Immature natural killer cell (primary cell): ENCODE data around the gene ALG11. TPM values are rescaled to one million over a fixed set of nuclear protein-coding genes. Genes with fewer than 3 reads are reported as not detected.

Experiments used
- DNase-seq, 3 donors: peaks; one replicate each; pipeline ENCODE4 v3.0.0; 2022; ENCODE audit warnings: mixed read lengths in 1 of 3
- H3K27ac Mint-ChIP-seq, 6 donors: one replicate each; pipeline ENCODE4 v1.8.0; 2020; ENCODE audit warnings: mixed read lengths in 6 of 6, mild to moderate bottlenecking in 5 of 6, inconsistent platforms in 4 of 6, moderate library complexity in 3 of 6
- H3K27me3 Mint-ChIP-seq, 3 donors: one replicate each; pipeline ENCODE4 v1.8.0; 2020 to 2021; ENCODE audit warnings: low read depth in 3 of 3, mild to moderate bottlenecking in 3 of 3, mixed read lengths in 3 of 3, moderate library complexity in 3 of 3, inconsistent platforms in 1 of 3
- H3K36me3 Mint-ChIP-seq, 3 donors: one replicate each; pipeline ENCODE4 v1.8.0; 2020; ENCODE audit warnings: mixed read lengths in 3 of 3, inconsistent platforms in 2 of 3, mild to moderate bottlenecking in 2 of 3
- H3K4me1 Mint-ChIP-seq, 2 donors: one replicate each; pipeline ENCODE4 v1.8.0; 2020; ENCODE audit warnings: inconsistent platforms in 2 of 2, mild to moderate bottlenecking in 2 of 2, mixed read lengths in 2 of 2, moderate library complexity in 1 of 2
- H3K4me3 Mint-ChIP-seq, 5 donors: one replicate each; pipeline ENCODE4 v1.8.0; 2020; ENCODE audit warnings: mild to moderate bottlenecking in 5 of 5, mixed read lengths in 5 of 5, inconsistent platforms in 3 of 5, moderate library complexity in 3 of 5
- H3K9me3 Mint-ChIP-seq, 6 donors: one replicate each; pipeline ENCODE4 v1.8.0; 2020; ENCODE audit warnings: mild to moderate bottlenecking in 6 of 6, mixed read lengths in 6 of 6, inconsistent platforms in 4 of 6, moderate library complexity in 3 of 6
- polyA plus RNA-seq, 3 donors: library from polyadenylated mRNA; unstranded; fragments of 300-500 nt; fragmentation: Illumina TruSeq; gene quantifications; one replicate each; pipeline ENCODE4 v1.2.3, GENCODE V29; 2021

ALG11 gene
- polyA plus RNA-seq: 10 to 100 TPM; 15.3 to 39.8 (median 20.1) TPM

- DNase-seq: peak; percentile 99 to 100 (median 99)
- peaks cover 5 to 10% (median 6%) of the 10 kb centered on the region in 3 donors for H3K27me3 Mint-ChIP-seq
- peak within 1 kb of the TSS; percentile 89 to 97 (median 90) for H3K27ac Mint-ChIP-seq
- H3K9me3 Mint-ChIP-seq: peaks cover 0 to 1% (median 0%) of the 10 kb centered on the region in 6 donors
- H3K4me3 Mint-ChIP-seq: peak within 1 kb of the TSS; percentile 97 to 100 (median 100)
- peaks cover 20 to 37% of the 10 kb centered on the region in 2 donors for H3K4me1 Mint-ChIP-seq
- H3K36me3 Mint-ChIP-seq: peaks cover 0 to 5% (median 0%) of the 10 kb centered on the region in 3 donors
Observed at GRCh38 chr13:52011632-52012511, at the start of gene ALG11. Gene ALG11, plus strand, starts transcription at chr13:52012398. Its CDS starts 21 bp downstream, at chr13:52012419.

GRCh38 chr13:51966186-51966585, 46.0 kb upstream of the ALG11 start:
- DNase-seq: no peak
- Mint-ChIP-seq H3K9me3 (no peaks in the 10 kb centered on the region), H3K27ac (no peak overlapping the region), H3K4me3 (no peak overlapping the region), H3K27me3 (peaks cover 0 to 4% (median 1%) of the 10 kb centered on the region in 3 donors), H3K4me1 (peaks cover 6 to 8% of the 10 kb centered on the region in 2 donors), H3K36me3 (peaks cover 0 to 4% (median 0%) of the 10 kb centered on the region in 3 donors)

GRCh38 chr13:51967482-51968446, 44.4 kb upstream of the ALG11 start:
- peaks cover 0 to 4% (median 0%) of the 10 kb centered on the region in 3 donors for H3K36me3 Mint-ChIP-seq
- peak overlapping the region in 1 of 6 donors; percentile 9 for H3K27ac Mint-ChIP-seq
- H3K4me3 Mint-ChIP-seq: no peak overlapping the region
- peaks cover 6 to 14% of the 10 kb centered on the region in 2 donors for H3K4me1 Mint-ChIP-seq
- peaks cover 0 to 6% (median 4%) of the 10 kb centered on the region in 3 donors for H3K27me3 Mint-ChIP-seq
- no peak for DNase-seq
- H3K9me3 Mint-ChIP-seq: no peaks in the 10 kb centered on the region

GRCh38 chr13:51970349-51970748, 41.8 kb upstream of the ALG11 start:
- no peak overlapping the region for H3K27ac Mint-ChIP-seq
- no peak for DNase-seq
- H3K36me3 Mint-ChIP-seq: peaks cover 0 to 2% (median 0%) of the 10 kb centered on the region in 3 donors

GRCh38 chr13:51971520-51972426, 40.4 kb upstream of the ALG11 start:
- Mint-ChIP-seq H3K4me1 (peaks cover 2 to 8% of the 10 kb centered on the region in 2 donors), H3K9me3 (no peaks in the 10 kb centered on the region), H3K36me3 (no peaks in the 10 kb centered on the region), H3K4me3 (peak overlapping the region in 1 of 5 donors; percentile 6), H3K27me3 (peaks cover 0 to 4% (median 1%) of the 10 kb centered on the region in 3 donors), H3K27ac (no peak overlapping the region)
- DNase-seq: no peak

More at GRCh38 chr13:51970349-51970748, 41.8 kb upstream of the ALG11 start:
- no peak overlapping the region for H3K4me3 Mint-ChIP-seq
- no peaks in the 10 kb centered on the region for H3K9me3 Mint-ChIP-seq
- H3K4me1 Mint-ChIP-seq: peaks cover 6 to 14% of the 10 kb centered on the region in 2 donors
- H3K27me3 Mint-ChIP-seq: peaks cover 0 to 5% (median 4%) of the 10 kb centered on the region in 3 donors

- Mint-ChIP-seq H3K4me3 (no peak overlapping the region), H3K9me3 (no peaks in the 10 kb centered on the region), H3K27me3 (peaks cover 0 to 5% (median 1%) of the 10 kb centered on the region in 3 donors), H3K27ac (no peak overlapping the region), H3K36me3 (no peaks in the 10 kb centered on the region), H3K4me1 (peaks cover 2 to 8% of the 10 kb centered on the region in 2 donors)
- no peak for DNase-seq
Observed at GRCh38 chr13:51974482-51974881, 37.7 kb upstream of the ALG11 start.

- Mint-ChIP-seq H3K27ac (no peak overlapping the region), H3K36me3 (no peaks in the 10 kb centered on the region), H3K4me1 (peaks cover 0 to 4% of the 10 kb centered on the region in 2 donors), H3K9me3 (no peaks in the 10 kb centered on the region), H3K4me3 (no peak overlapping the region), H3K27me3 (peaks cover 1 to 6% (median 1%) of the 10 kb centered on the region in 3 donors)
- DNase-seq: no peak
Observed at GRCh38 chr13:51976423-51976822, 35.8 kb upstream of the ALG11 start.

GRCh38 chr13:51976890-51977289, 35.3 kb upstream of the ALG11 start:
- Mint-ChIP-seq H3K36me3 (no peaks in the 10 kb centered on the region), H3K4me1 (no peaks in the 10 kb centered on the region), H3K27ac (no peak overlapping the region), H3K4me3 (no peak overlapping the region), H3K27me3 (peaks cover under 1 to 6% (median 1%) of the 10 kb centered on the region in 3 donors), H3K9me3 (no peaks in the 10 kb centered on the region)
- no peak for DNase-seq

- Mint-ChIP-seq H3K27me3 (peaks cover 0 to 3% (median 1%) of the 10 kb centered on the region in 3 donors), H3K27ac (no peak overlapping the region), H3K4me1 (no peaks in the 10 kb centered on the region), H3K4me3 (no peak overlapping the region), H3K9me3 (no peaks in the 10 kb centered on the region), H3K36me3 (no peaks in the 10 kb centered on the region)
- DNase-seq: no peak
Observed at GRCh38 chr13:51977625-51978024, 34.6 kb upstream of the ALG11 start.

GRCh38 chr13:51978796-51979556, 33.2 kb upstream of the ALG11 start:
- Mint-ChIP-seq H3K27ac (no peak overlapping the region), H3K4me3 (no peak overlapping the region), H3K36me3 (no peaks in the 10 kb centered on the region), H3K9me3 (no peaks in the 10 kb centered on the region), H3K27me3 (peaks cover 0 to 5% (median 1%) of the 10 kb centered on the region in 3 donors), H3K4me1 (no peaks in the 10 kb centered on the region)
- no peak for DNase-seq

- Mint-ChIP-seq H3K36me3 (no peaks in the 10 kb centered on the region), H3K4me1 (no peaks in the 10 kb centered on the region), H3K4me3 (no peak overlapping the region), H3K27me3 (peaks cover 0 to 10% (median 1%) of the 10 kb centered on the region in 3 donors), H3K27ac (no peak overlapping the region), H3K9me3 (no peaks in the 10 kb centered on the region)
- no peak for DNase-seq
Observed at GRCh38 chr13:51980908-51981307, 31.3 kb upstream of the ALG11 start.

GRCh38 chr13:51981355-51981754, 30.8 kb upstream of the ALG11 start:
- Mint-ChIP-seq H3K27me3 (peaks cover 0 to 14% (median 1%) of the 10 kb centered on the region in 3 donors), H3K27ac (no peak overlapping the region), H3K4me3 (no peak overlapping the region), H3K9me3 (no peaks in the 10 kb centered on the region), H3K36me3 (no peaks in the 10 kb centered on the region), H3K4me1 (no peaks in the 10 kb centered on the region)
- no peak for DNase-seq
